Fibroblast of skin of left quadriceps (primary cell): ENCODE data around the gene CDH5.

ENCODE experiments used
- DNase-seq, 2 experiments: peaks; one replicate each; pipeline ENCODE4 v3.0.0-alpha.2; 2013; ENCODE audit warnings: low read depth in 2 of 2

The CDH5 gene

DNA sequence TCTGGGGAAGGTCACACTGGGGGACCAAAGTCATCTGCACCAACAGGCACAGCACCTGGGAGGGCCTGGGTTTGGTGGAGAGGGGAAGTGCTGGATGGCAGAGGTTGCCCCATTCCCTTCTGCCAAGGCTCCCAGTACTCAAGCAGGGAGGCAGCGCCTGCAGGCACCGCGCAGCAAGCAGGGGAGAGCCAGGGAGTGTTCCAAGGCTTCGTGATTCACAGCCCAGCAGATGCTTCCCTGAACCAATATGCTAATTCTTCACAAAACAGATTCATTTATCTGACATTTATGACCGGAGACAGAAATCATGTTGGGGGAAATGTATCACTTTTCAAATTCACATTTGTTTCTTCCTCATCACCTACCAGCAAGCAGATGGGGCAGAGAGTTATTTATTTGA, 13.4 kb upstream of the CDH5 start:
- DNase-seq: no peak

DNA sequence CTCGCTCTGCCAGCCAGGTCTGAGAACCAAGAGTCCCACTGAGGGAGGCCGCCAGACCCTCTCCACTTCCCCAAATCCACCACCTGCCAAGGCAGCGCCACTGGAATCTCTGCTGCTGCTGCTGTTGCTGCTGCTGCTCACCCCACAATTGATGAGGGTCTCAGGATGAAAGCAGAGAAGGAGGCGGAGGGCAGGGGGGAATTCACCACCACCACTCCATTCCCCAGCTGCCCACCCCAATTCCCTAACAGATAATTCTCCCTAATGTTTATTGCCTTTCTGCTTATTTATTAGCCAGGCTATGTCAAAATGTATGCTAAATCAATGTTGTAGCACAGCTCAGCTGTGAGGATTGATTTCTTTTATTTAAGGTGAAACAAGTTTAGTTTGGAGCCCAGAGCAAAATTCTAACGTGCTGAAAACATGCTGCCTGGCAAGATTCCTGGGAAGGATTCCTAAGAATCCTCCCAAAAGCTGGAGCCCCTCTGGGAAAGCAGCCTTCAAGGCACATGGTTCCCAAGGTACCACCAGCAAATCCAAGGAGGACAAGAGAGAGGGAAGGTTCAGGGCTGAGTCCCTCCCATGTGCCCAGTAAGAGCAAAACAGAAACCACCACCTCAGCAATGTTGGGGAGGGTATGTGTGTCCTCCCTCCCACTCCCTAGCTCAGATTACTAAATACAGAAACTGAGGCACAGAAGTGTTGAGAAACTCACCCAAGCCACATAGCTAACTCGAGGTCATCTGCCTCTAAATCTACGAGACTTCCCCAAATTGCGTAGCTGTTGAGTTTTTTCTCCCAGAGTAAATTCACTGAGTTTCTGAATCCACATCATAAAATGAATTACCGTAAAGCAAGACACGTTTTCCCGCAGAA, 12.2 kb upstream of the CDH5 start:
- no peak for DNase-seq

DNA sequence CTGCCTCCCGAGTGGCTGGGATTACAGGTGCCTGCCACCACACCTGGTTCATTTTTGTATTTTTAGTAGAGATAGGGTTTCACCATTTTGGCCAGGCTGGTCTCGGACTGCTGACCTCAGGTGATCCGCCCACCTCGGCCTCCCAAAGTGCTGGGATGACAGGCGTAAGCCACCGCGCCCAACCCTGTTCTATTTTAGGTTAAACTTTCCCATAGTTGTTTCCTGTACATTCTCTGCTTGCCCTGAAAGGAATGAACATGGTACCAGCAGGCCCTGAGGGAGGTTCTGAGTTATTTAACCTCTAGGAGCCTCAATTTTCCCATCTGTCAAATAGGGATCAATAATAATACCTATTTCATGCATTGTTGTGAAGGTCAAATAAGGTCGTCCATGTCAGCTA, 11.0 kb upstream of the CDH5 start:
- no peak for DNase-seq

DNA sequence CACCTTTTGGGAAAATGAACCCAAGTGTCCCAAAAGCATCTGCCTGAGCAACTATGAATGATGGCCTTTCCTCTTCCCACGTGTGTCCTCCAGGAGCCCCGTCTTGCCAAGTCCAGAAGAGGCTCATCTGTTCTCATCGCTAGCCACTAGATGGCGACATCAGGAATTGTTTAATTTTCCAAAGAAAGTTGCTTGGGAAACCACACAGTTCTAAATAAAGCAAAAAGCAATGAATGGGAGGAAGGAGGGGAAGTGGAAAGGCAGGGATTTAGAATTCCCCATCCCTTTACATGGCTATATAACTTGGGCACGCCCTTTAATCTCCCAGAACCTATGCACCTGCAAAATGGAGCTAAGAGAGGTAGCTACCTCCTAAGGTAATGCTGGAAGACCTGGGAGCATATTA, 9.0 kb upstream of the CDH5 start:
- DNase-seq: peak; percentile 54 to 60

DNA sequence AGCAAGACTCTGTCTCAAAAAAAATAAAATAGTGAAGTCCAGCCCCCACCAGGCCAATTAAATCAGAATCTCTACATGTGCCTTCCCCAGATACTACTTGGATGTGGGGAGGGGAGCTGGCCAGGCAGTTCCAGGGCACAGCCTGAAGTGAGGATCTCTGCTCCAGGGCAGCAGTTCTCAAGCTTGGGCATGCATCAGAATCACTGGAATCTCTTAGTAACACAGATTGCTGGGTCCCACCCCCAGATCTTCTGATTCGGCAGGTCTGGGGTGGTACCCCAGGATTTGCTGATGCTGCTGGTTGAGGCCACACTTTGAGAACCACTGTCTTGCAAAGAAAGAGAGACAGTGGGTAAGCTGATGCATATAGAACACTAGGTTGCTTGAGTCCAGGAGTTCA, 8.3 kb upstream of the CDH5 start:
- DNase-seq: no peak

DNA sequence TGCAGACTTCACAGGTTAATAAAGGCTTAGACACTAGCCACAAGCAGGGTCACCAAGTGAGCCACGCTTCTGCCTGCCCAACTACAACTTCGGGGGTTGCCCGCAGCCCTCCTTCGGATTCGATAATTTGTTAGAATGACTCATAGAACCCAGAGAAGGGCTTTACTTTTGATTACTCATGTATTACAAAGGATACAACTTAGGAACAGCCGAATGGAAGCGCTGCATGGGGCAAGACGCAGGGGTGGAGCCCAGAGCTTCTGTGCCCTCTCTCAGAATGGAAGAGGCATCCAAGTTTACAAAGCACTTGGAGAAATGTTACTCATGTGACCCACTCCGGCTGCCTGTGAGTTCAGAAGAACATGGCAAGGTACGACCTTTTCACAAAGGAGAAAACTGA, 7.5 kb upstream of the CDH5 start:
- DNase-seq: no peak

DNA sequence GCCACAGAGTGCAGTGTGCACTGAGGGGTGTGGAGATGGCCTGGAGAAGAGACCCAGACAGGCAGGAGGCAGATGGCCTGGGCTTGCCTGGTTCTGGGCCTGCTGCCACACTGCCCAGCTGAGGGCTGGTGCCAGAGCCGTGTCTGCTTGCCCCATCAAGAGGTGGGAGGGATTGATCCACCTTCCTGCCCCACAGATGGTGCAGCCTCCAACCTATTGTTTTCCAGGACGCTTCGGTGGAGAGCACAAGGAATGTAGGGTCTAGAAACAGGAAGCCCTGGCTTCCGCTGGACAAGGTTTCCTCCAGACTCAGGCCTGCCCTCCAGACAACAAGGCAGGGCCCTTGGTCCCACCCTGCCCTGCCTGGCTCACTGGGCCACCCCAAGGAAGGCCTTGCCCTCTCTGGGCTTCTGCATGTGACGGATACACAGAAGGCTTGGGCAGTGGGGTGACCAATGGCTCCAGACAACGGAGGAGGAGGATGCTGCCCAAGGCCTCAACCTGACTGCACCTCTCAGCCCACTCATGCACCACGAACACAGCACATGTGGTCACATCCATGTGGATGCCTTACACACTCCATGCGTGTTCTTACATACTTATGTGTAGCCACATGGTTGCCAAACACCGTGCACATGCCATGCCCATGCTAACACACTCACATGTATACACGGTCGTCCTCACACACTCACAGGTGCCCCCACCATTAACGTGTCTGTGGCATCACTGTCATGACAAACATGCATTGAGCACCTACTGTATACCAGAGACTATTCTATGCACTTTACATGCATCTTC, 6.5 kb upstream of the CDH5 start:
- no peak for DNase-seq

DNA sequence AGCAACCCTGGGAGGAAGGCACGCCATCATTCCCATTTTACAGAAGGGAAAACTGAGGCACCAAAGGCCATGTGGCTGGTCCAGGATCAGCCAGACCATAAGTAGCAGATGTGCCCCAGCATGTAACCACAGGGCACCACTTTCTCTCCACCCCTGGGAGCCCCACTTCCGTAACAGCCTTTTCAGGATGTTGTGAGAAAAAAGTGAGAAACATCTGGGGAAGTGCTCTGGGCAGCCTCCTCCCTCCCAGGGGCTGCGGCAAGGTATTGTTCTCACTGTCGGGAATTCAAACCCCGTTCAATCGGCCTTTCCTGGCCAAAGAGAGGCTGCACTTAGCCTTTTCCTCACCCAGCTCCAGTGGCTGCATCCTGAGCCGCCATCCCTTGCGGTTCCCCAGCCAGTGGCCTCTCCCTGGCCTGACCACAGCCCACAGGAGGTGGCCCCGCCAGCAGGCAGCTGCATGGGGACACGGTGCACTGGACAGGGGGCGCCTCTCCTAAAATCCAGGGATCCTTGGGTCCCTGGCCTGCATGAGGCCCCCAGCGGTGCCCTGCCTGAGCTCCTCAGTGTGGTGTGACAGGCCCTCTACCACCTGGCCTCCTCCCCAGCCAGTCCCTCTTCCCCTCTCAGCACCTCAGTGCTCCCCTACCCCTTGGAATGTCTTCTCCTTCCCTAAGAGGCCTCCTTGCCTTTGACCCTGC, 5.7 kb upstream of the CDH5 start:
- no peak for DNase-seq

DNA sequence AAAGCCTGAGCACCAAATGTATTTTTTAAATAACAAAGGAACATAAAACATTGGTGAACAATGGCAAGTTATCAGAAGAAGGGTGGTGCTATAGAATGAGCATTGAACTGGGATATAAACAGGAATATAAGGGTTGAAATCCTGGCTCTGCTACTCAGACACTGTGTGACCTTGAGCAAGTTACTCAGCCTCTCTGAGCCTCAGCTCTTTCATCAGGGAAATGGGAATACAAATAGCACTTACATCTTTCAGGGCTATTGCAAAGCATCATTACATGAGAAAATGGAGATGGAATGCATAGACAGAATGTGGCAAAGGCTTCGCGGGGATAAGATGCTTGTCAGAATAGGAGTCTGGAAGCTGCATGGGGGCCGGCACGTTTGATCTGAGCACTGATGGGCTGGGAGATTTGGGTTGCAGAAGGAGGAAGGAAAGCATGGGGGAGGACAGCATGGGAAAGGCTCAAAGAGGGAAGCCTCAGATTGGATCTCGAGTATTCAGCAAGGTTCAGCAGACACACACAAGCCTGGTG, 4.8 kb upstream of the CDH5 start:
- DNase-seq: no peak

DNA sequence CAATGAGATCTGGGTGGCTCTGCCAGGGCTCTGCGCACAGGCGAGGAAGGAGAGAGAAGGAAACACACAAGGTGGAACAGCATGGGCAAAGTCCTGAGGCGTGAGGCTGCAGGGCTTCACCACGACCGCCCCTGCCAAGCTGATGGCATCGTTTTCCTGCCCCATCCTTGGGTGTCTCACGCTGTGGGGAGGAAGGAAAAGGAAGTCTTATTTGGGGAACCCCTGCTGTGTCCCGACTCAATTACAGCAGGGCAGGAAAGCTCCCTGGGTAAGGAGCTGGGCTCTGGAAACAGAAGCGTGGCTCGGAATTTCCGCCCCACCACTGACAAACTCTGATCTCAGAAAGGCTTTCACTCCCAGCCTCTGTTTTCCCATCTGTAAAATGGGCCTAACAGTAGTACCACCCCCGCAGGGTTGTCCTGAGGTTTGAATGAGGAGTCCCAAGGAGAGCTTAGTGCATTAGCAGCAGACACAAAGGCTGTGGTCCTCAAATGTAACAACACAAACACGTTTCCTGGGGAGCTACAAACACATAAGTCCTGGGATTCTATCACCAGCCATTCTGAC, 3.2 kb upstream of the CDH5 start:
- DNase-seq: no peak

DNA sequence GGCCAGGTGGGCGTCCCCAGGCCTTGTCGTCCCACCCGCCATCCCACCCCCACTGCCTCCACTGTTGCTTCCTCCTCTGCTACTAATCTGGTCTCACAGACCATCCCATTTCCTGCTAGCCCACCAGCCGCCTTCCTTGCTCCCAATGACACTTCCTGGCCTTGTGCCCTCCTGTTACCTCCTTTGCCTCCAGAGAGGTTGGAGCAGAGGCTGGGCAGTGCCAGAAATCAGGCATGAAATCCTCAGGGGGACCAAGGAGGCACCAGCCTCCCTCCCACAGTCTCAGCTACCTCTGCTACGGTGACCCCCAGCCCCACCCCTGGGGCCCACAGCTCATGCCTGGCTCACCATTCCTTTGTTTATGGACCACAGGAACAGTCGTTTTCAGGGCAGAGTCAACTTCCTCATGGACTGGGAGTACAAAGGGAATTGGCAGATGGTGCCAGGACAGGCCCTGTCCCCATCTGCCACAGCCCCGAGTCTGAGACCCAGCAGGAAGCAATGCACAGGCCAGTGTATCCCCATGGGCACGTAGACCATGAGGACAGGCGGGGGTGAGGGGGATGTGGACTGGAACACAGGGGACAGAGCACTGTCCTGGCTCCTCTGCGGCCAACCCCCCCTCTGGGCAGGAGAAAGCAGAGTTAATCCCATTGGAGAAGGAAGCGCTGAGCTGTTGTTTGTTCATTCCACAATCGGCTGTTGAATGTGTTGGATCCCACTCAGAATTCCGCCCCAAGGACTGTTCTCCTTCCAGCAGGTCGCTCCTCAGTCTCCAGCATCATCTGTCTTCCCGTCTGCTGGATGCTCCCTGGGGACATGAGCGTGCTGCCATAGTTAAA, 2.2 kb upstream of the CDH5 start:
- peak; percentile 18 to 20 for DNase-seq

DNA sequence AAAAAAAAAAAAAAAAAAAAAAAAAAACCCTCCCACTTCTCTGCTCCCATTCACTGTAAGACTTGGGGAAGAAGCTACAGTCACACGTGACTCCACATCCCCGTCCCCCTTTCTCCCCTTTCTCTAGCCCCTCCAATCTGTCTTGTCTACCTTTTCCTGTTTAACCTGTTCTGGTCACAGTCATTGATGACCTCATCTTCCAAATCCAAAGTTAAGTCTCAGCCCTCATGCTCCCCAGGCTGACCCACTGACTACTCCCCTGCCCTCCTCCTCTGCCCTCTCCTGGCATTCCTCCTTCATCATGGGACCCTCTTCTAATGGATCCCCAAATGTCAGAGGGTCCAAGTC, 1.6 kb upstream of the CDH5 start:
- DNase-seq: no peak

DNA sequence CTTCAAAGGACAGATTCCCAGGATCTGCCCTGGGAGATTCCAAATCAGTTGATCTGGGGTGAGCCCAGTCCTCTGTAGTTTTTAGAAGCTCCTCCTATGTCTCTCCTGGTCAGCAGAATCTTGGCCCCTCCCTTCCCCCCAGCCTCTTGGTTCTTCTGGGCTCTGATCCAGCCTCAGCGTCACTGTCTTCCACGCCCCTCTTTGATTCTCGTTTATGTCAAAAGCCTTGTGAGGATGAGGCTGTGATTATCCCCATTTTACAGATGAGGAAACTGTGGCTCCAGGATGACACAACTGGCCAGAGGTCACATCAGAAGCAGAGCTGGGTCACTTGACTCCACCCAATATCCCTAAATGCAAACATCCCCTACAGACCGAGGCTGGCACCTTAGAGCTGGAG, 840 bp upstream of the CDH5 start:
- no peak for DNase-seq

DNA sequence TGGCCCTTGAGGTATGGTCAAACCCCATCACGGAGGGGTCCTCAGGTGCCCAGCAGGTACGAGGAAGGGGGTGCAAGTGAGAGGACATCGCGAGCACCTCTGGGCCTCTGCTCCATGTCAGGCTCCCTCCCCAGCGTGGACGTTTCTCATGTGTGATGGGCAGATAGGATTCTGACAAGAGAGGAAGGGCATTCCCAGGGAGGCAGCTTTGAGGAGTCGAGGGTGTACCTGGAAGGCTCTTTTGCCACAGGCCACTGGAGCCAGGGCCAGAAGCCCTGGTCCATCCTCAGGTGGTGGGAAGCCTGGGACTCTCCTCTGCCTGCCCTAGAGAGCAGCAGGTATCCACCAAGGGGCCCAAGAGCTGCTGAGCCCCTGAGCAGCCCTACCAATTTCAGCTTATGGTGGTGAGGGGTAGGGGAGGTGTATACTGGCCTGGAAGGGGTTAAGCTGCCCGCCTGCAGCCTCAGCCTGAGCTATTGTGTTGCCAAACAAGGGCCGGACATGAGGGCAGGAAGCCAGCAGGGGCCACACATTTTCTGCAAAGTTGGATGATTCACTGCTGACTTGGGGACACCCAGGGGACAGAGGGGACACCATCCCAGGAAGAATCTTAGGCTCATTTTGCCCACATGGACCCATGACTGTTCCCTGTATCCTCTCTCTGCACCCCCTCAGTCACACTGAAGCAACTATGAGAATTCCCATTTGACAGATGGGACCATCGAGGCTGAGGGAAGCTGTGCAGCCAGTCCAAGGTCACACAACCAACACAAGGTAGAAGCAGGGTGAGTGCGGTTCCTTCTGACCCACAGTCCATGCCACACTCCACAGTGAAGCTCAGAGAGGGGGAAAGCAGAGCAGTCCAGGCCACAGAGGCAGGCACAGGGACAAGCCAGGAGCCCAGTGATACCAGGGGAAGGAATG, 1.7 kb downstream of the CDH5 start:
- DNase-seq: no peak

DNA sequence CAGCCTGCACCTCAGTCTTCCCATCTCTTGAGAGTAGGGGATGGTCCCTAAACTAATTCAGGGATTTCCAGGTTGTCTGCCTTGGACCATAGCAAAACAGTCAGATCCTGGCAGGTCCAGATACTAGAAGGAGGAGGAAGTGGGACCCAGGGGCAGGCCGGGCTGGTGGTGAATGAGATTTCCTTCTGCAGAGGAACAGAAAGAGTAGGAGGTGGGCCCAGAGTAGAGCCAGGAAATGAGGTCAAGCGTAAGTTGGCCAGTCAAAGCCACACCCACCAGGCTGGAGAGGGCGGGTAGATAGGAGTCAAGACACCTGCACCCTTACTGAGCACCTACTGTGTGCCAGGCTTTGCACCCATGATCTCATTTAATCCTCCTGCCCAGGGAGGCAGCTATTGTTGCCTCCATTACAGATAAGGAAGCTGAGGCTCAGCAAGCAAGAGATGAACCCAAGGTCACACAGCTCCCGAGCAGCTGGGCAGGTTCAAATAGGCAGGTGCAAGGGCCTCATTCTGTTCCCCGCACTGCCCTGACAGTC, 2.6 kb downstream of the CDH5 start:
- no peak for DNase-seq

DNA sequence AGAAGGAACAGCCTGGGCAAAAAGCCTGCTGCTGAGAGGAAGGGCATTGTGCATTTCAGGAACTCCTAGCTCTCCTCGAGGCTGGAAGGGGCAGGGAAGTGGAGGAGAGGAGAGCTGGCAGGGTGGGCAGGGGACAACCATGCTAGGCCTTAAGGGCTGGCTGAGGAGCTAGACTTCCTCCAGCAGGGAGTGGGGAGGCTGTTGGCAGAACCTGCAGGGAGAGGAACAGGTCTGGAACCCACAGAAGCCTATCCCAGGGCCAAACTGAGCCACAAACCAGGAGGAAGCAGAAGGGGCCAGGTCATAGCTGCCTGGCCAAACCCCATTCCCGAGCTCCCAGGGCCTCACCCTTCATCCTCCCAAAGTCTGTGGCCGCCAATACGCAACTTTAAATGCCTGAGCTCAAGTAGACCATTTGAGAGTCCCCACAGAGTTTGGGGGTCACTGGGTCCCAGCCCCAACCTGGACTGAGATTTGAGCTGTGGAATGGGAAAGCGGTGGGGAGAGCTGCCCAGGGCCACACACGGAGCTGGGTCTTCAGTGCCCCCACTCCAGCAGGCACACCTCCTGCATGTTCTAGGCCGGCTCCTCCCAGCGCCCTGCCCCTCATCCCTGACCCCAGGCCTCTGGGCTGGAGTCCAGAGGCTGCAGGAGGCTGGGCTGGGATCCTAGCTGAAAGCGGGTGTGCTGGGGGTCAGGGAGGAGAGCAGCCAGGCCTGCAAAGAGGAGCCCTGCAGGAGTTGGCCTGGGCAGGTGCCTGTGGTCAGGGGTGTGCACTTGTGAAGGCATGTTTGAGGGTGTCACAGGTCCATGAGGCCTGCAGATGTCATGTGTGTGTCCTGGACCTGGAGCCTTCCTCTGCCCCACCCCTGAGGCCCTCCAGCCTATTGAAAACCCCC, 4.5 kb downstream of the CDH5 start:
- DNase-seq: no peak

DNA sequence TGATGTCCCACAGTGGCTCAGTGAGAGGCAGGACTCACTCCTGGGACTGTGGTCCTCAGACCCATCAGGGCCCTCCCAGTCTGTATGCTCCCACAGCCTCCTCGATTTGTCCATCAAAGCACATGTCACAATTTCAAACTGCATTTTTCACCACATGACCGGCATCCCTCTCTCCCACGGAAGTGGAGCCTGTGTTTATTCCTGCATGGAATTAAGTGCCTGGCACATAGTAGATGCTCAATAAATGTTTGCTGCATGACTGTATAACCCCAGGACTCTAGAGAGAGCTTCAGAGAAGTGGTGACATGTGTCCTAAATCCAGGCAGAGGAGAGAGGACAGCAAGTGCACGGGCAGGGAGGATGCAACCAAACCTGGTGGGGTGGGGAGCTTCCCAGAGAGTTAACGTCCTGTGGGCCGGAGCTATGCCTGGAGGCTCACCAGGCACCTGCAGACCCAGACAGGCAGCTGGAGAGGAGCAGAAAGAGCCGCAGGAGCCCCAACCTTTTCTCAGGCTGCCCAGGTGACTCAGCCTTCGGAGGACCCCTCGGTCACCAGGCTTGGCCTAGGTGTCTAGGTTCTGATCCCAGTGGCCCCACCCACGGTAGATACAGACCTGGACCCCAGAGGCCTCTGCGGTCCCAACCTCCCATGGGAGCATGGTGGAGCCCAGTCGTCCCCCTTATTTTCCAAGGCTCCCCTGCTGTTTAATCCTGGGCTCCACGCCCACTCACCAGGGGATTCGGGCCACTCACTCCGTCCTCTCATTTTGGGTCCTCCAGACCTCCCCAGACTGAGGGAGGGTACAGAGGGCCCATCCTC, 5.8 kb downstream of the CDH5 start:
- DNase-seq: no peak

DNA sequence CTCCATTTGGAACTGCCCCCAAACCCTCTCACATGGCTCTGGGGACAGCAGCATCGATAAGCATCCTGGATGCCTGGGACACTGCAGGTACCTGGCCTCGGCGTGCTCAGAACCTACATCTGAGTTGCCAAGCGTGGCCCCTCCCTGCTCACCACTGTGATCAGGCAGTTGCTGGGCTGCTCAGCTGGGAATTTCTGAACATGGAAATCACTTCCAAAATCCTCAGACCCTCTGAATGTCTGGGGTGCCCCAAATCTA, 6.3 kb downstream of the CDH5 start:
- DNase-seq: no peak
